Gastroesophageal sphincter (tissue), 3 donors: ENCODE data around the gene RASGRP4.

Experiments used
- EP300 ChIP-seq: sonication (generic); formaldehyde crosslinking; IDR thresholded peaks from one replicate; pipeline ENCODE4 v1.6.1; 2017; ENCODE audit warnings: antibody characterized with exemption, mild to moderate bottlenecking
- POLR2A ChIP-seq, 2 donors: fragments of 450-650 bp; IDR thresholded peaks; one replicate each; pipeline ENCODE4 v1.6.1; 2017; ENCODE audit warnings: antibody characterized with exemption in 2 of 2, mild to moderate bottlenecking in 2 of 2, moderate library complexity in 1 of 2
- POLR2AphosphoS5 ChIP-seq: sonication (generic); formaldehyde crosslinking; IDR thresholded peaks from one replicate; pipeline ENCODE4 v1.6.1; 2017; ENCODE audit warnings: antibody characterized with exemption
- TF ChIP-seq, protein P1 (sequence below), 4 experiments: fragments of 200-600 bp in 2 of 4; fragments of 450-650 bp in 2 of 4; sonication (generic) in 1 of 4; IDR thresholded peaks; one replicate each; pipeline ENCODE4 v1.5.1; 2017 to 2019; ENCODE audit warnings: antibody characterized with exemption in 4 of 4, mild to moderate bottlenecking in 2 of 4, moderate library complexity in 2 of 4

DNA sequence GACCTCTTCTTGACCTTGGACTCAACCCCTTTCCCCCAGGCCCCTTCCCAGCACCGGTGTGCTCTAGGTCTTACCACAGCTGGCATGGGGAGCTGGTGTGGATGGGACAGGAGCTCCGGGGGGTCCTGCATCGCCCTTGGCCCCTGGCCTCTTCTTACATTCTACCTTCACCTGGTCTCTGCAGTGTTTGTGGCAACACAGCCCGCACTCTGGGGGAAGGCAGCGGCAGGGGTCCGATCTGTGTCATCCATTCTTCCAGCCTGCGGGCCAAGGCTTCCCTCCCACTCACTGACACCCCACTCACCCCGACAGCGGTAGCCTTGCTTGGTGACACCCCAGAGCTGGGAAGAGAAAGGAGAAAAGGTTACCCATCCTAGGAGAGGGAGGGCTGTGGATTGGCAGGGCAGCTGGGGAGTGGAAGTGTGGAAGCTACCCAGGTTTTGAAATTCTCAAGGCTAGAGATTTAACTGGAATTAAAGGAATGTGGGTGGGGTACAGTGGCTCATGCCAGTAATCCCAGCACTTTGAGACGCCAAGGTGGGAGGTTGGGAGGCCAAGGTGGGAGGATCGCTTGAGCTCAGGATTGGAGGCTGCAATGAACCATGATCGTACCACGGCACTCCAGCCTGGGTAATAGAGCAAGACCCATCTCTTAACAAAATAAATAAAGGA is 14.8 kb downstream of the RASGRP4 start:
- TF ChIP-seq, protein P1, sequence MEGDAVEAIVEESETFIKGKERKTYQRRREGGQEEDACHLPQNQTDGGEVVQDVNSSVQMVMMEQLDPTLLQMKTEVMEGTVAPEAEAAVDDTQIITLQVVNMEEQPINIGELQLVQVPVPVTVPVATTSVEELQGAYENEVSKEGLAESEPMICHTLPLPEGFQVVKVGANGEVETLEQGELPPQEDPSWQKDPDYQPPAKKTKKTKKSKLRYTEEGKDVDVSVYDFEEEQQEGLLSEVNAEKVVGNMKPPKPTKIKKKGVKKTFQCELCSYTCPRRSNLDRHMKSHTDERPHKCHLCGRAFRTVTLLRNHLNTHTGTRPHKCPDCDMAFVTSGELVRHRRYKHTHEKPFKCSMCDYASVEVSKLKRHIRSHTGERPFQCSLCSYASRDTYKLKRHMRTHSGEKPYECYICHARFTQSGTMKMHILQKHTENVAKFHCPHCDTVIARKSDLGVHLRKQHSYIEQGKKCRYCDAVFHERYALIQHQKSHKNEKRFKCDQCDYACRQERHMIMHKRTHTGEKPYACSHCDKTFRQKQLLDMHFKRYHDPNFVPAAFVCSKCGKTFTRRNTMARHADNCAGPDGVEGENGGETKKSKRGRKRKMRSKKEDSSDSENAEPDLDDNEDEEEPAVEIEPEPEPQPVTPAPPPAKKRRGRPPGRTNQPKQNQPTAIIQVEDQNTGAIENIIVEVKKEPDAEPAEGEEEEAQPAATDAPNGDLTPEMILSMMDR (IDR thresholded peaks at IDR 0.05), result no peak
- TF ChIP-seq EP300, result no peak
- no peak for TF ChIP-seq POLR2AphosphoS5
- TF ChIP-seq POLR2A (IDR thresholded peaks at IDR 0.05), result no peak
